IMR-90 (cell line): ENCODE measurements around the gene LRRC34. TPM values are rescaled to one million over a fixed set of nuclear protein-coding genes. Genes with fewer than 3 reads are reported as not detected.

Source experiments
- ATAC-seq: fragments of 200-7000 bp; cut with Tn5 transposase; 2 replicates; pipeline ENCODE4 v1.9.1; 2020; ENCODE audit warnings: low read depth, mild to moderate bottlenecking, moderate library complexity
- BruUV-seq: library from RNA; stranded (reverse); fragments of 400-500 nt; replicated peaks from 2 replicates; lab custom pipeline; 2021; lab: Mats Ljungman, UMichigan
- CTCF ChIA-PET: fragments of 300-600 bp; formaldehyde crosslinking; extraction: SDS; loops from one replicate; lab custom pipeline; 2021; ENCODE audit warnings: antibody characterized with exemption; lab: Yijun Ruan, JAX
- POLR2A ChIA-PET: fragments of 300-600 bp; sonication (Branson Sonifier 250); formaldehyde crosslinking; loops from one replicate; lab custom pipeline; 2022; ENCODE audit warnings: antibody characterized with exemption; ENCODE audit not compliant: unreplicated experiment; lab: Charles Lee
- DNase-seq: peaks from one replicate; pipeline ENCODE4 v3.0.0; 2013
- H2AFZ ChIP-seq: replicated peaks from 2 replicates; pipeline ENCODE3; 2013; ENCODE audit warnings: low read length, mild to moderate bottlenecking; ENCODE audit not compliant: poor library complexity
- H2AK5ac ChIP-seq: 2 replicates; pipeline ENCODE4 v1.6.1; 2013; ENCODE audit warnings: low read depth, low read length, inconsistent platforms
- H2AK9ac ChIP-seq: replicated peaks from 2 replicates; pipeline ENCODE3; 2013; ENCODE audit warnings: mild to moderate bottlenecking, low read depth, low read length, moderate library complexity; ENCODE audit not compliant: poor library complexity
- H2BK120ac ChIP-seq: 2 replicates; pipeline ENCODE4 v1.6.1; 2013; ENCODE audit warnings: low read depth, low read length, inconsistent platforms
- H2BK15ac ChIP-seq: 3 replicates; pipeline ENCODE4 v1.6.1; 2013; ENCODE audit warnings: low read depth, low read length, inconsistent platforms
- H2BK20ac ChIP-seq: 2 replicates; pipeline ENCODE4 v1.6.1; 2013; ENCODE audit warnings: low read depth, mild to moderate bottlenecking, inconsistent platforms, low read length, moderate library complexity
- H2BK5ac ChIP-seq: 2 replicates; pipeline ENCODE4 v1.6.1; 2013; ENCODE audit warnings: mild to moderate bottlenecking, low read depth, low read length, inconsistent platforms; ENCODE audit not compliant: poor library complexity, severe bottlenecking
- H3K14ac ChIP-seq: replicated peaks from 2 replicates; pipeline ENCODE4 v1.6.1; 2013; ENCODE audit warnings: low read depth, low read length, inconsistent platforms
- H3K18ac ChIP-seq: 2 replicates; pipeline ENCODE4 v1.6.1; 2013; ENCODE audit warnings: low read depth, low read length, control low read depth
- H3K23ac ChIP-seq: 2 replicates; pipeline ENCODE4 v1.6.1; 2013; ENCODE audit warnings: low read depth, low read length, inconsistent platforms
- H3K27ac ChIP-seq: 2 replicates; pipeline ENCODE4 v1.5.1; 2013; ENCODE audit warnings: mild to moderate bottlenecking, control low read depth, low read length; ENCODE audit not compliant: insufficient read depth
- H3K27me3 ChIP-seq: 2 replicates; pipeline ENCODE4 v1.6.1; 2013; ENCODE audit warnings: low read length; ENCODE audit not compliant: control insufficient read depth, insufficient read depth
- H3K36me3 ChIP-seq: 2 replicates; pipeline ENCODE4 v1.6.1; 2013; ENCODE audit warnings: low read length, mixed read lengths; ENCODE audit not compliant: control insufficient read depth, insufficient read depth
- H3K4ac ChIP-seq: 2 replicates; pipeline ENCODE4 v1.6.1; 2013; ENCODE audit warnings: low read depth, low read length, inconsistent platforms
- H3K4me1 ChIP-seq: 2 replicates; pipeline ENCODE4 v1.6.1; 2013; ENCODE audit warnings: low read length, mixed read lengths; ENCODE audit not compliant: control insufficient read depth, insufficient read depth
- H3K4me2 ChIP-seq: 2 replicates; pipeline ENCODE4 v1.6.1; 2013; ENCODE audit warnings: low read depth, mild to moderate bottlenecking, control low read depth, low read length, moderate library complexity
- H3K4me3 ChIP-seq: 2 replicates; pipeline ENCODE4 v1.5.1; 2013; ENCODE audit warnings: low read depth, mild to moderate bottlenecking, control low read depth, low read length, moderate library complexity; ENCODE audit not compliant: insufficient read depth
- H3K56ac ChIP-seq: 2 replicates; pipeline ENCODE4 v1.6.1; 2013; ENCODE audit warnings: low read length, inconsistent platforms; ENCODE audit not compliant: insufficient read depth; ENCODE audit errors: extremely low read depth
- H3K79me1 ChIP-seq, 2 experiments: 2 replicates each; pipeline ENCODE4 v1.6.1; 2013; ENCODE audit warnings: low read length in 2 of 2, inconsistent platforms in 1 of 2, low read depth in 1 of 2
- H3K9ac ChIP-seq: 2 replicates; pipeline ENCODE4 v1.6.1; 2013; ENCODE audit warnings: low read depth, low read length, control low read depth
- H3K9me1 ChIP-seq: 2 replicates; pipeline ENCODE4 v1.6.1; 2013; ENCODE audit warnings: low read length, inconsistent platforms; ENCODE audit not compliant: insufficient read depth
- H3K9me3 ChIP-seq: 2 replicates; pipeline ENCODE4 v1.6.1; 2013; ENCODE audit warnings: low read length; ENCODE audit not compliant: control insufficient read depth, insufficient read depth
- H4K20me1 ChIP-seq: 2 replicates; pipeline ENCODE4 v1.6.1; 2013; ENCODE audit warnings: low read length, inconsistent platforms; ENCODE audit not compliant: insufficient read depth
- H4K5ac ChIP-seq: 2 replicates; pipeline ENCODE4 v1.6.1; 2013; ENCODE audit warnings: mild to moderate bottlenecking, low read depth, low read length, control low read depth
- H4K8ac ChIP-seq, 2 experiments: 2 replicates each; pipeline ENCODE4 v1.6.1; 2013; ENCODE audit warnings: low read depth in 2 of 2, low read length in 2 of 2, control low read depth in 1 of 2, inconsistent platforms in 1 of 2
- H4K91ac ChIP-seq: 2 replicates; pipeline ENCODE4 v1.6.1; 2013; ENCODE audit warnings: low read depth, low read length, inconsistent platforms; ENCODE audit not compliant: insufficient read depth
- BHLHE40 ChIP-seq: fragments of 150-350 bp; IDR thresholded peaks from 2 replicates; pipeline ENCODE4 v1.6.1; 2016; ENCODE audit warnings: mild to moderate bottlenecking, low read depth, low read length
- CEBPB ChIP-seq: IDR thresholded peaks from 2 replicates; pipeline ENCODE4 v1.6.1; 2012; ENCODE audit warnings: low read depth, low read length, improper control_type of control experiment
- CHD1 ChIP-seq: IDR thresholded peaks from 2 replicates; pipeline ENCODE4 v1.6.1; 2012; ENCODE audit warnings: low read depth, low read length, improper control_type of control experiment
- FOS ChIP-seq: fragments of 150-350 bp; IDR thresholded peaks from 2 replicates; pipeline ENCODE4 v1.6.1; 2016; ENCODE audit warnings: low read depth, low read length
- MAFK ChIP-seq: IDR thresholded peaks from 2 replicates; pipeline ENCODE4 v1.6.1; 2012; ENCODE audit warnings: low read depth, low read length, improper control_type of control experiment
- MAZ ChIP-seq: IDR thresholded peaks from 2 replicates; pipeline ENCODE4 v1.6.1; 2012; ENCODE audit warnings: low read depth, mild to moderate bottlenecking, low read length, improper control_type of control experiment, moderate library complexity, borderline replicate concordance
- MXI1 ChIP-seq: IDR thresholded peaks from 2 replicates; pipeline ENCODE4 v1.6.1; 2012; ENCODE audit warnings: low read depth, mild to moderate bottlenecking, low read length, moderate library complexity, borderline replicate concordance
- NFE2L2 ChIP-seq: fragments of 150-350 bp; IDR thresholded peaks from 2 replicates; pipeline ENCODE4 v1.6.1; 2016; ENCODE audit warnings: low read depth, mild to moderate bottlenecking, low read length
- POLR2A ChIP-seq: IDR thresholded peaks from 2 replicates; pipeline ENCODE4 v1.6.1; 2012; ENCODE audit warnings: mild to moderate bottlenecking, low read depth, low read length
- RAD21 ChIP-seq: IDR thresholded peaks from 2 replicates; pipeline ENCODE4 v1.6.1; 2012; ENCODE audit warnings: low read length, improper control_type of control experiment
- RCOR1 ChIP-seq: IDR thresholded peaks from 2 replicates; pipeline ENCODE4 v1.6.1; 2012; ENCODE audit warnings: mild to moderate bottlenecking, low read length, improper control_type of control experiment; ENCODE audit not compliant: insufficient replicate concordance
- RFX5 ChIP-seq: IDR thresholded peaks from 2 replicates; pipeline ENCODE4 v1.8.0; 2012; ENCODE audit warnings: low read depth, mild to moderate bottlenecking, low read length, moderate library complexity
- SMC3 ChIP-seq: fragments of 150-350 bp; IDR thresholded peaks from 2 replicates; pipeline ENCODE4 v1.6.1; 2016; ENCODE audit warnings: low read depth, mild to moderate bottlenecking, antibody characterized with exemption, low read length, moderate library complexity
- USF2 ChIP-seq: fragments of 150-350 bp; IDR thresholded peaks from 2 replicates; pipeline ENCODE4 v1.6.1; 2017; ENCODE audit warnings: mild to moderate bottlenecking, antibody characterized with exemption, low read length, low read depth
- WGBS, 2 experiments: methylation state at CpG; one replicate each; pipeline versions ENCODE4 v1.1.5 to v1.1.7; 2013; ENCODE audit warnings: missing lambda C conversion rate in 2 of 2; ENCODE audit not compliant: insufficient read length in 1 of 2; ENCODE audit errors: extremely low coverage in 2 of 2; 5-methylcytosine and 5-hydroxymethylcytosine counted together
- dilution Hi-C: fragments of 300-500 bp; cut with HindIII; formaldehyde crosslinking; loops from one replicate; pipeline ENCODE4 v1.14.3; 2018; ENCODE audit warnings: low sequenced_read_pairs; ENCODE audit not compliant: unreplicated experiment
- in situ Hi-C: fragments of 300-500 bp; cut with MboI; formaldehyde crosslinking; loops from 3 replicates; pipeline ENCODE4 v1.14.3; 2019; ENCODE audit warnings: low sequenced_read_pairs, inconsistent platforms, mixed read lengths
- intact Hi-C: fragments of 100-400 bp; cut with micrococcal nuclease; formaldehyde crosslinking; loops from 2 replicates; pipeline ENCODE4 v1.10.0; 2022
- polyA plus RNA-seq, 3 experiments: library from polyadenylated mRNA; depleted of rRNA; stranded (reverse); fragments of >200 nt; gene quantifications; 2 replicates each; pipeline ENCODE4 v1.2.3, GENCODE V29; 2012; ENCODE audit warnings: low replicate concordance in 1 of 3
- total RNA-seq: library from RNA; depleted of rRNA; stranded (reverse); fragments of >200 nt; gene quantifications from 2 replicates; pipeline ENCODE4 v1.2.3, GENCODE V29; 2012
- TF ChIP-seq, protein P1 (sequence below): conservative IDR thresholded peaks from 2 replicates; pipeline ENCODE4 v1.5.1; 2012; ENCODE audit warnings: mild to moderate bottlenecking, low read depth, low read length, improper control_type of control experiment
- TF ChIP-seq, protein P2 (sequence below): fragments of 150-350 bp; IDR thresholded peaks from 2 replicates; pipeline ENCODE4 v1.6.1; 2016; ENCODE audit warnings: low read depth, mild to moderate bottlenecking, low read length, moderate library complexity, borderline replicate concordance

Gene LRRC34
- total and polyA plus RNA-seq, 2 of the 4 experiments (the other 2 are of a cell fraction), result 0.90 to 0.91 TPM

DNA sequence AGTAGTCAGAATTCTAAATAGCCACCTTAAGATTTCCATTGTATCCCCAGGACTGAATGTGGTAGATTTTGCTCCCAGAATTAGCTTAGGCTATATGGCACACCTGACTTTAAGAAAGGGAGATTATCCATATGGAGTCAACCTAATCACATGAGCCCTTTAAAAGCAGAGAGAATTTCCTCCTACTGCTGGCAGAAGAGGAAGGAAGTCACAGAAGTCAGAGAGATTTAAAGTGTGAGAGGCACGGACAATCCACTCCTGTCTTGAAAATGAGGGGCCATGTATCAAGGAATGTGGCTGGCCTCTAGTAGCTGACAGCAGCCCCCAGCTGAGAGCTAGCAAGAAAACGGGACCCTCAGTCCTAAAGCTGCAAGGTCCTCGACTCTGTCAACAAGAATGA, 30.3 kb upstream of the LRRC34 start:
- Histone ChIP-seq H3K14ac (no peak overlapping the region), H3K9me3 (no peaks in the 10 kb centered on the region), H3K9me1 (peaks cover 4% of the 10 kb centered on the region; the same call in 1 of the 2 replicates), H2AFZ (no peak overlapping the region), H3K27me3 (no peaks in the 10 kb centered on the region), H2BK5ac (no peak overlapping the region), H2AK9ac (no peak overlapping the region), H3K4me2 (no peak overlapping the region), H3K4ac (no peak overlapping the region), H4K20me1 (no peaks in the 10 kb centered on the region), H3K23ac (no peak overlapping the region), H3K36me3 (no peaks in the 10 kb centered on the region), H3K56ac (no peak overlapping the region), H2BK120ac (no peak overlapping the region), H2BK15ac (no peak overlapping the region), H3K27ac (no peak overlapping the region), H3K4me1 (no peaks in the 10 kb centered on the region), H4K8ac (no peak overlapping the region), H2AK5ac (no peak overlapping the region), H4K5ac (no peak overlapping the region), H3K79me1 (no peaks in the 10 kb centered on the region), H3K9ac (no peak overlapping the region), H3K4me3 (no peak overlapping the region), H3K18ac (no peak overlapping the region), H4K91ac (no peak overlapping the region), H2BK20ac (no peak overlapping the region)
- intact Hi-C loops (no loop called here), in situ Hi-C loops (no loop called here), dilution Hi-C loops (no loop called here)
- no TSS peak for BruUV-seq
- ChIA-PET CTCF (interaction anchor here (1.0 kb wide), 1 partner anchor 205 kb away, joined by 3 read pairs; no protein-coding TSS in a partner anchor), POLR2A (no interaction called here)
- DNase-seq, result no peak
- no peak for ATAC-seq
- TF ChIP-seq CEBPB, result no peak
- TF ChIP-seq FOS, result no peak
- TF ChIP-seq RAD21, result no peak
- TF ChIP-seq CHD1, result no peak
- TF ChIP-seq POLR2A, result no peak
- TF ChIP-seq MAFK, result no peak
- TF ChIP-seq MAZ, result no peak
- no peak for TF ChIP-seq NFE2L2
- TF ChIP-seq, protein P1, sequence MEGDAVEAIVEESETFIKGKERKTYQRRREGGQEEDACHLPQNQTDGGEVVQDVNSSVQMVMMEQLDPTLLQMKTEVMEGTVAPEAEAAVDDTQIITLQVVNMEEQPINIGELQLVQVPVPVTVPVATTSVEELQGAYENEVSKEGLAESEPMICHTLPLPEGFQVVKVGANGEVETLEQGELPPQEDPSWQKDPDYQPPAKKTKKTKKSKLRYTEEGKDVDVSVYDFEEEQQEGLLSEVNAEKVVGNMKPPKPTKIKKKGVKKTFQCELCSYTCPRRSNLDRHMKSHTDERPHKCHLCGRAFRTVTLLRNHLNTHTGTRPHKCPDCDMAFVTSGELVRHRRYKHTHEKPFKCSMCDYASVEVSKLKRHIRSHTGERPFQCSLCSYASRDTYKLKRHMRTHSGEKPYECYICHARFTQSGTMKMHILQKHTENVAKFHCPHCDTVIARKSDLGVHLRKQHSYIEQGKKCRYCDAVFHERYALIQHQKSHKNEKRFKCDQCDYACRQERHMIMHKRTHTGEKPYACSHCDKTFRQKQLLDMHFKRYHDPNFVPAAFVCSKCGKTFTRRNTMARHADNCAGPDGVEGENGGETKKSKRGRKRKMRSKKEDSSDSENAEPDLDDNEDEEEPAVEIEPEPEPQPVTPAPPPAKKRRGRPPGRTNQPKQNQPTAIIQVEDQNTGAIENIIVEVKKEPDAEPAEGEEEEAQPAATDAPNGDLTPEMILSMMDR, result no peak
- no peak for TF ChIP-seq BHLHE40
- no peak for TF ChIP-seq SMC3
- no peak for TF ChIP-seq RCOR1
- no peak for TF ChIP-seq USF2
- TF ChIP-seq RFX5, result no peak
- TF ChIP-seq, protein P2, sequence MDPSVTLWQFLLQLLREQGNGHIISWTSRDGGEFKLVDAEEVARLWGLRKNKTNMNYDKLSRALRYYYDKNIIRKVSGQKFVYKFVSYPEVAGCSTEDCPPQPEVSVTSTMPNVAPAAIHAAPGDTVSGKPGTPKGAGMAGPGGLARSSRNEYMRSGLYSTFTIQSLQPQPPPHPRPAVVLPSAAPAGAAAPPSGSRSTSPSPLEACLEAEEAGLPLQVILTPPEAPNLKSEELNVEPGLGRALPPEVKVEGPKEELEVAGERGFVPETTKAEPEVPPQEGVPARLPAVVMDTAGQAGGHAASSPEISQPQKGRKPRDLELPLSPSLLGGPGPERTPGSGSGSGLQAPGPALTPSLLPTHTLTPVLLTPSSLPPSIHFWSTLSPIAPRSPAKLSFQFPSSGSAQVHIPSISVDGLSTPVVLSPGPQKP, result no peak
- TF ChIP-seq MXI1, result no peak
- WGBS, 2 experiments, result 19% methylated on average over 3 of the region's 3 CpGs; no CpG with 5 or more reads in 1 of the 2 experiments
